GM18519 (cell line): ENCODE measurements around the gene GOLGA6L10.
"Not testable (repeated sequence)": the region's sequence is repeated elsewhere in the genome, so short reads cannot be mapped to it uniquely, and the experiment has no call there.

Experiments used
- ATAC-seq: cut with Tn5 transposase; IDR thresholded peaks from one replicate; pipeline ENCODE4 v1.9.1; 2021; ENCODE audit warnings: mild to moderate bottlenecking, moderate library complexity; ENCODE audit not compliant: unreplicated experiment, low FRiP score

GOLGA6L10 gene

GRCh38 chr15:82349375-82349774 lies at the start of gene GOLGA6L10:
TSS of gene GOLGA6L10 (minus strand) at chr15:82349475. CDS start at chr15:82349375, 100 bp downstream.
- not testable (repeated sequence) for ATAC-seq

- no peak for ATAC-seq
These were observed 49.5 kb upstream of the GOLGA6L10 start for GRCh38 chr15:82398785-82399184.

- ATAC-seq: no peak
These were observed 48.5 kb upstream of the GOLGA6L10 start for GRCh38 chr15:82397817-82398216.

GRCh38 chr15:82395788-82396187 lies 46.5 kb upstream of the GOLGA6L10 start:
- ATAC-seq: not testable (repeated sequence)

- no peak for ATAC-seq
These were observed 44.4 kb upstream of the GOLGA6L10 start for GRCh38 chr15:82393671-82394070.

GRCh38 chr15:82392077-82392476 lies 42.8 kb upstream of the GOLGA6L10 start:
- ATAC-seq: not testable (repeated sequence)

GRCh38 chr15:82390152-82390551 lies 40.9 kb upstream of the GOLGA6L10 start:
- not testable (repeated sequence) for ATAC-seq

GRCh38 chr15:82387209-82387608 lies 37.9 kb upstream of the GOLGA6L10 start:
- not testable (repeated sequence) for ATAC-seq

- not testable (repeated sequence) for ATAC-seq
These were observed 32.2 kb upstream of the GOLGA6L10 start for GRCh38 chr15:82381330-82381955.

- not testable (repeated sequence) for ATAC-seq
These were observed 30.3 kb upstream of the GOLGA6L10 start for GRCh38 chr15:82379552-82379951.

GRCh38 chr15:82373661-82374060 lies 24.4 kb upstream of the GOLGA6L10 start:
- ATAC-seq: not testable (repeated sequence)

GRCh38 chr15:82371656-82372055 lies 22.4 kb upstream of the GOLGA6L10 start:
- ATAC-seq: no peak

- ATAC-seq: not testable (repeated sequence)
These were observed 18.5 kb upstream of the GOLGA6L10 start for GRCh38 chr15:82367790-82368189.

- not testable (repeated sequence) for ATAC-seq
These were observed 16.5 kb upstream of the GOLGA6L10 start for GRCh38 chr15:82365692-82366323.

- ATAC-seq: not testable (repeated sequence)
These were observed 15.3 kb upstream of the GOLGA6L10 start for GRCh38 chr15:82364548-82364947.

GRCh38 chr15:82362790-82363189 lies 13.5 kb upstream of the GOLGA6L10 start:
- not testable (repeated sequence) for ATAC-seq

GRCh38 chr15:82360618-82361017 lies 11.3 kb upstream of the GOLGA6L10 start:
- not testable (repeated sequence) for ATAC-seq

GRCh38 chr15:82355055-82355454 lies 5.8 kb upstream of the GOLGA6L10 start:
- not testable (repeated sequence) for ATAC-seq

GRCh38 chr15:82354546-82354945 lies 5.3 kb upstream of the GOLGA6L10 start:
- not testable (repeated sequence) for ATAC-seq

GRCh38 chr15:82347645-82348044 lies 1.6 kb downstream of the GOLGA6L10 start:
- not testable (repeated sequence) for ATAC-seq

GRCh38 chr15:82345176-82345575 lies 4.1 kb downstream of the GOLGA6L10 start:
- ATAC-seq: not testable (repeated sequence)

- ATAC-seq: not testable (repeated sequence)
These were observed 4.9 kb downstream of the GOLGA6L10 start for GRCh38 chr15:82344421-82344820.
